GM12873 (cell line): Measurements from ENCODE around the gene SLC35F4.

Experiments used
- TF ChIP-seq, protein P1 (sequence below): IDR thresholded peaks from 2 replicates; pipeline ENCODE4 v1.5.1; 2012; ENCODE audit warnings: low read depth, mild to moderate bottlenecking, moderate library complexity, low read length, control low read depth; ENCODE audit not compliant: insufficient read depth; ENCODE audit errors: missing control alignments

Gene SLC35F4

DNA sequence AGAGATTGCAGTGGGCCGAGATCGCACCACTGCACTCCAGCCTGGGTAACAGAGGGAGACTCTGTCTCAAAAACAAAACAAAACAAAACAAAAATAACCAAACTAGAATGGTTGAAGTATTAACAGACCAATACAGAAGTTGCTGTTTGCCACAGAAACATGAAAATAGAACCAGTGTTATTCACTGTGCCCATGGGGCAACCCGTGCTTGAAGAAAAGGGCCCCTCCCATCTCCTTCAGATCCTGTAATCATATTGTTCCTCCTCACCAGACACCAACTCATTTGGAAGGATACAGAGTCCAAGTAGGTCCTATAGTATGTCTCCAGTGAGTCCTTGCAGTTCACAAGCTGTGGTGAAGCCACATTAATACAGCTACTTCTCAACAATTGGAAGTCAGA lies 30.9 kb downstream of the SLC35F4 start:
- TF ChIP-seq, protein P1, sequence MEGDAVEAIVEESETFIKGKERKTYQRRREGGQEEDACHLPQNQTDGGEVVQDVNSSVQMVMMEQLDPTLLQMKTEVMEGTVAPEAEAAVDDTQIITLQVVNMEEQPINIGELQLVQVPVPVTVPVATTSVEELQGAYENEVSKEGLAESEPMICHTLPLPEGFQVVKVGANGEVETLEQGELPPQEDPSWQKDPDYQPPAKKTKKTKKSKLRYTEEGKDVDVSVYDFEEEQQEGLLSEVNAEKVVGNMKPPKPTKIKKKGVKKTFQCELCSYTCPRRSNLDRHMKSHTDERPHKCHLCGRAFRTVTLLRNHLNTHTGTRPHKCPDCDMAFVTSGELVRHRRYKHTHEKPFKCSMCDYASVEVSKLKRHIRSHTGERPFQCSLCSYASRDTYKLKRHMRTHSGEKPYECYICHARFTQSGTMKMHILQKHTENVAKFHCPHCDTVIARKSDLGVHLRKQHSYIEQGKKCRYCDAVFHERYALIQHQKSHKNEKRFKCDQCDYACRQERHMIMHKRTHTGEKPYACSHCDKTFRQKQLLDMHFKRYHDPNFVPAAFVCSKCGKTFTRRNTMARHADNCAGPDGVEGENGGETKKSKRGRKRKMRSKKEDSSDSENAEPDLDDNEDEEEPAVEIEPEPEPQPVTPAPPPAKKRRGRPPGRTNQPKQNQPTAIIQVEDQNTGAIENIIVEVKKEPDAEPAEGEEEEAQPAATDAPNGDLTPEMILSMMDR = no peak

DNA sequence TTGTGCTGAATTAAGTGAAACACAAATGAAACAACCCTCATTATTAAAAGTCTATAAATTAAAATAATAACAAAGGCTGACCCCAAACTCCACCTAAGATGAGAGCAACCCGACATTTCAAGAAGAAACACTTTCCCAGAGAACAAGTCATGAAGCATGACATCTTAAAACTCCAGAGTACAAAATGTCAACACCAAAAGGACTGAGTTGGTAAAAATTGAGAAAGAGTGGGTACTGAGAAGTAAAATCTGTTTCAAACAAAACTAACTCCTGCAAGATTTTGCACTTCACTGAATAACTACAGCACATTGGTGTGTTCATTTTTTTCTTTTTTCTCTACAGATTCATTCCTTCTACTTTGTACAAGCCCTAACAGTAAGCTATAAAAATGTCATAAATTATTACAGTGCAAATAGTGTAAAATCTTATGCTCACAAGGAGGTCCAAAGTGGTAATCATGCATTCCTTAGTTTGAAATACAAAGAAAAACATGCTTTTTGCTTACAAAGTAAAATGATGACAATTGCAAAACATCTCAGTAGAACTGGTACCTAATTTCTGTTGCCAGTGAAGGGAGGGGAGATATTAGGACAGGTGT lies 31.8 kb downstream of the SLC35F4 start:
- TF ChIP-seq, protein P1 = no peak

DNA sequence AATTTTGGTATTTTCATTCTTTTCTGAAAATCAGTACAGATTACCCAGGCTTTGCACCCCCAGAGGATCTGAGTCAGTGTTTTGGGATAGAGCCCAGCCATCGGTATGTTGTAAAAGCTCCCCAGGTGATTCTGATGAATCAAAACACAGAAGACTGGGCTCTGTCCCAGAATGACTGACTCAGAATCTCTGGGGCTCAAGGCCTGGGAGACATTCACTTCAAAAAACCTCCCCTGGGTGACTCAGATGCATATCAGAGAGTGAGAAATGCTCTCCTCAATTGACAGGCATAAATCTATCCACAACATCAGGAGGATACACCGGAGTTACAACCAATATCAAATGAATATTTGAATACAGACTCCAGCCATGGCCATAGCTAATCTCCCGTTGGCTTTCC lies 32.6 kb downstream of the SLC35F4 start:
- TF ChIP-seq, protein P1 = no peak

DNA sequence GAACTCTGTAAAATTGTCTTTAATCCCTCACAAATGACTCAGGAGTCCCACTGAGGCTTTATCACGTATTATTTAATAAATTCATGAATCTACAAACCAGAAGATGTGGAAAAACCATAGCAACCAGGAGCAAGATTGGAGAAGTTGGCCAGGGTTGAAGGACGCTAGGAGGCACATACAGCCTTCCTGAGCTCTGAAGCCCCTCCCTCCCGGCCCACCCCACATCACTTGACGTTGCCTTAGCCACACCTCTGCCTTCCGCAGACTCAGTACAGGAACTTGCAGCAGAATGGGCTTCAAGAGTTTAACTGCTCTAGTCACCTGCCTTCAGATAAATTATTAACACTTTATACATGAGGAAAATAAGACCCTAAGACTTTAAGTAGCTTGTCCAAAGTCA lies 33.9 kb downstream of the SLC35F4 start:
- TF ChIP-seq, protein P1 = no peak

DNA sequence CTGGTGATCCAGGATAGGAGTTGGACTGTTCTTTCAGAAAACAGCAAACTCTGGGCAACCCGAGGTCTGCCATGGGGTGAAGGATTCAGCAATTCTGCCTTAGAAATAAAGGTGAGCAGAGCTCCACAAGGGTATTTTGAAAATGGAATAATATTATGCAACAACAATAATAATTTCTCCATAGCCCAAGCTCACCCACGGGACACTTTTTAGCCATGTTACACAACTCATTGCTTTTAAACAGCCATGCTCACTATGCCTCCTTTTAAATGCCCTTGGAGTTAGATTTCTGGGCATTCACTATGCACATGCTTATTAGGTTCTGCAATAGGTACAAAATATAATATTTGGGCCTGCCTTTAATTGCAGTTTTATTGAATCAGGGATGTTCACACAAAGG lies 37.2 kb downstream of the SLC35F4 start:
- TF ChIP-seq, protein P1 = no peak

DNA sequence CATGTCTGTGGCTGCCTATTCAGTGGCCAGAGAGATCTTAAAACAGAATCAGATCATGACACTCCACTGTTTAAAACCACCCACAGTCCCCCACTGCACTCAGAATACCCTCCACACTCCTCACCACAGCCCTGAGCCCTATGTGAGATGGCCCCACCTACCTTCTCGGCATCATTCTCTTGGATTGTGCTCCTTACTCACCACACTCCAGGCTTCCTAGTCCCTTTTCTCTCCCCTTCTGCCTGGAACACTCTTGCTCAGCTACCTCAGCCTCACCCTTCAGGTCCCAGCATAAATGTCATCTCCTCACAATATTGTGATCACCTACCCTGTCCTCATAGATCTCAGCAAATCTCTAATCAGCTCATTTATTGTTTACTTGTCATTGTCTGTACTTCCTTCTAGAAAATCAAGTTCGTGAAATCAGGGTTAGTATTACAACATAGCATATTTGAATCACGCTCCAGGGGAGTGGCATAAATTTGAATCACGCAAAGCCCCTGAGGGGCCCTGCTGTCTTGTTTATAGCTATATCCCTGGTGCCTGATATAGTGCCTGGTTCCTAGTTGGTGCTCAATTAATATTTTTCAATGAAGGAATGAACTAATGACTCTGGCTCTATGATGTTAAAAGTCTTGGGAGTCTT lies 42.8 kb downstream of the SLC35F4 start:
- TF ChIP-seq, protein P1 = no peak

DNA sequence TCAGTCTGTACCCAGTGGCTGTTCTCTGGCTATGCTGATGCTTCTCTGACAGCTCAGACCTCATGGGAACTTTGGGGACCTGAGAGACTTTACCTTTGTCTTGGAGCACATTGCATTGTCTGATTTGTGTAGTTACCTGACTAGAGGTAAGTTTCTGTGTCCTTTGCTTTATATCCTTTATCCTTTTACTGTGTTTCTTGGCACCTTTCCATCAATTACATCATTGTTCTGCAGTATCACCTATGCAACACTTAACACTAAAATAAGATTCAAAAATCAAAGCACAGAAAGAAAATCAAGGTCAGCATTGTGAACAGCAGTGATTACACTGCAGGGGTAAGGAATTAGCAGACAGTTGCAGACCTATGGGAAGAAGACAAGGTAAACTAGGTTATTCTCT lies 43.8 kb downstream of the SLC35F4 start:
- TF ChIP-seq, protein P1 = no peak

DNA sequence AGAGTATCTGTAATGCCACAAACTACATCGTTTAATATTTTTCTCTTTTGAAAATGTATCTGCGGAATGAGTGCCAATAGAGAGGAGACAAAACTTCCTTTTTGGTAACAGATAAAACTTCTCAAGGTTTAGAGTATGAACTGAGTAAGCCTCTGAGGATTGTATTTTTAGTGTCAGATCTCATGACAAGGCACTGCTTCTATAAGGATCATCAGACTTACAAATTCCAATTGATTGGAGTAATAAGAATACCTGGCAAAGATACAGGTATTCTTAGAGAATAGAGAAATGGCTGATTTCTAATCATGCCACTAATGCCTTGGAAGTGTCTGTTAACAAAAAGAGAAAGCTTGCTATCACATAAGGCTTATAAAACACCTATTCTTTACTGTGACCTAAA lies 45.3 kb downstream of the SLC35F4 start:
- TF ChIP-seq, protein P1 = no peak
